Measurements from ENCODE around the gene TRH.
A peak's percentile ranks its signal among the peaks of the same experiment; 100 is the strongest.
"Not testable (repeated sequence)": the region's sequence is repeated elsewhere in the genome, so short reads cannot be mapped to it uniquely, and the experiment has no call there.

TRH gene

DNA sequence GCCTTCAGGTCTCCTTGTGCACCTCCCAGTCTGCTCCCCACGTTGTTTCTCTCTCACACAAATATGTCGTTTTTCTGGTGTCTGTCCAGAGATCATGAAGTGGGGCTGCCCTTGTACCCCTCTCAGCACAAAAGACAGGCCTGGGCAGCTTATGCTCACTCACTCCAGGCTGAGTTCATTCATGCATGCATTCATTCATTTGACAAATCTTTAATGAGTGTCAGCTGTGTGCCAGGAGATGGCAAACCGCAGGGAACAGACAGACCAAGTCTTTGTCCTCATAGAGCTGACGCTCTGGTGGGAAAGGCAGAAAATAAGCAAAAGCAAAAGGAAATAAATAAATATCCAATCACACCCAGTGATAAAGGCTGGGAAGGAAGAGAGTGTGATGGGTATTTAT lies 7.6 kb upstream of the TRH start:
- no peak for DNase-seq

DNA sequence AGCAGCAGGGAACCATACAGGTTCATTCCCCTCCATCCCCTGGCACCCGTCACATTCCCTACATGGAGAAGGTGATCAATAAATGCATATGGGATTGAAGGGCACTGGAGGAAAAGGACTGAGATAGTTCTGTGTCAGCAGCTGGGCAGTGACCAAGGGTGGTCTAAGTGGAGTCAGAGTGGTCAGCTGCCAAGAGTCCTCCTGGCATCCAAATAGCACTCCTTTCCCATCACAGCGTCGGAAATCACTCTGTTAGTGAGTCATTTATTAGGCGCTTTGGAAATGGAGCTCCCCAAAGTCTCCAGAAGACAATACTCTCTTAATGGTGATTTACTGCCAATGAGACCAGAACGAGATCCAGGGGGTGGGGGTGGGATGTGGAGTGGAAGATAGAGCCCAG lies 6.8 kb upstream of the TRH start:
- DNase-seq: no peak

GRCh38 chr3:129971351-129972052 lies 3.0 kb upstream of the TRH start:
- no peak for DNase-seq

DNA sequence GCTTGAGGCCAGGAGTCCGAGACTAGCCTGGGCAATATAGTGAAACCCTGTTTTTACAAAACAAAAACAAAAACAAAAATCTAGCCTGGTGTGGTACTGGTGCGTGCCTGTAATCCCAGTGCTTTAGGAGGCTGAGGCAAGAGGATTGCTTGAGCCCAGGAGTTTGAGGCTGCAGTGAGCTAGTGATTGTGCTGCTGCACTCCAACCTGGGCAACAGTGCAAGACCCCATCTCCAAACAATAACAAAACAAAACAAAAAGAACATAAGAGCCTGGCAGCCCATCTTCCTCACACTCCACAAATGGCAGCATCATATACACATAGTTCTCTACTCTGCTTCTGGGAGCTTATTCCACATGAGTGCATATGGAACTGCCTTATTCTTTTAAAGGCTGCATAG lies 2.2 kb upstream of the TRH start:
- no peak for DNase-seq

DNA sequence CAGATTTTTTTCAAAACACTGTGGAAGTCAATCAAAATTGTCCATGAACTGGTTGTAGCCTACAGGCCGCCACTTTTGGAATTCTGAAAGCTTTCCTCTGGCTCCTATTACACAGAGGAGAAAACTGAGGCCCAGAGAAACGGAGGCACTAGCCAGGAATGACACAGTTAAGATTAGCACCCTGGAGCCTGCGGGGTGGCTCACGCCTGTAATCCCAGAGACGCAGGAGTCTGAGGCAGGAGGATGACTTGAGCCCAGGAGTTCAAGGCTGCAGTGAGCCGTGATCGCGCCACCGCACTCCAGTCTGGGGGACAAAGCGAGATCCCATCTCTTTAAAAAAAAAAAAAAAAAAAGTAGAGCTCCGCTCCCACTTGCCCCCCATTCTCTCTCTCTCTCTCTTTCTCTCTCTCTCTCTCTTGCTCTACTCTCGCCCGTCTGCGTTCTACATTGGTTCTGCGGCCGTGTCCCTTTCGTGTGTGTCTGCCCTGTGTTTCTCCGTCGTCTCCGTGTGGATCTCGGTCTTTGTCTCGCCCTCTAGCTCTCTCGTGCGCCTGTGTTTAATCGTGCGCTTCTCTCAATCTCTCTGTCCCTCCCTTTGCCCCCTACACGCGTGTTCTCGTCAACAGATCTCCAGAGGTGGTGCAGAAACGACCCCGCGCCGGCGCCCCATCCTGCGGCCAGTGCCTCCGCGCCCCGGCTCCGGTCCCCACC lies 512 bp upstream of the TRH start:
- no peak for DNase-seq

DNA sequence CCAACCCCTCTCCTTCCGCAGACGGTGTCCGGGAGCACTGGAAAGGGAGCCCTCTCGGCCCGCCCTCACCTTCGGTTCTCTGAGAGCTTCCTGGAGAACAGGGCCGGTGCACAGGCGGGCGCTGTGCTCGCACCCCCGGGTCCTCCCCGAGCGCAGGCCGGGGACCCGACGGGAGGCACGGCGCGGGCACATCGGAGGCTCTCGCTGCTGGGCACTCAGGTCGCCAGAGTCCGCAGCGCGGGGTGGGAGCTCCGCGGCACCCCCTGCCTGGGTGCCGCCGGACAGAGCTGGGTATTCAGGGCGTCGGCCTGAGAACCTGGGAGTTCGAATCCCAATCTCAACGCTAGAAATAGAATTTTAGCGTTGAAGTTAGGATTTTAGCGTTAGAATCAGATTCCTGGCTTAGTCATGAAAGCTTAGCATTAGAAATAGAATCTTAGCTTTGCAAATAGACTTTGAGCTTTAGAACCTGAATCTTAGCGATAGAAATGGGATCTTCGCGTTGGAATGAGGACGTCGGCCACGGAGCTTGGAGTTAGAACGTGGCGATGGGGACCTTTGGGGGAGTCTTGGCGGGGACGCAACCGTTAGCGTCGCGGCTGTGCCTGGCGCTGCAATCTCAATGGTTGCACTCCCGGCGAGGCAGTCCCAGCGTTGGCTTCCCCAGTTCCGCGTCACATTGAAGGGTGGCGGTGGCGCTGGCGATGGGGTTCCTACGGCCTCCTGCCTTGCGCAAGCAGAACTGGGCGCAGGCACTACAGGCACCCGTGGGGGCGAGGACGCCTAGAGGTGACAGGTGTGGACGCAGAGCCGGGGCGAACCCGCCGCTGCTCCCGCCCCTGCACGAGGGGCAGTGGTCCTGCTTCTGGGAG lies 549 bp downstream of the TRH start:
- peak in 1 of 2 experiments; percentile 11 for DNase-seq

- DNase-seq: no peak
Measured at GRCh38 chr3:129975705-129976048, 1.2 kb downstream of the TRH start.

GRCh38 chr3:129976286-129976685 lies 1.8 kb downstream of the TRH start:
- no peak for DNase-seq

DNA sequence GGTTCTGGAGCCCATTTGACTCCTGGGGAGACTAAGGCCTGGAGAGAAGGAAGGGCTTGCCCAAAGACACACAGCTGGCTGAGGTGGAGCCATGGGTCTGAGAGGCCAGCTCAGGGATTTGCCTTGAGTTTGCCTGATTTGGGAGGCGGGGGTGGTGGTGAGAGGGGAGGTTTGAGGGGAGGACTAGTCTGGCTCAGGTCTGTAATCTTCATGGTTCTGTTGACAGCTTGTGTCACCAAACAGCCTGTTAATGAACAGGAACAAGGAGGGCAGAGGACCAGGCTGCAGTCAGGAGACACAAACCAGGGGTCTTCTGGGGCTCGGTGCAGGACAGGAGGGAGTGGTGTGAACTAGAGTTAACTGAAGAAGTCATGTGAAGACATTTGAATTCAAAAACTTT lies 3.6 kb downstream of the TRH start:
- no peak for DNase-seq

DNA sequence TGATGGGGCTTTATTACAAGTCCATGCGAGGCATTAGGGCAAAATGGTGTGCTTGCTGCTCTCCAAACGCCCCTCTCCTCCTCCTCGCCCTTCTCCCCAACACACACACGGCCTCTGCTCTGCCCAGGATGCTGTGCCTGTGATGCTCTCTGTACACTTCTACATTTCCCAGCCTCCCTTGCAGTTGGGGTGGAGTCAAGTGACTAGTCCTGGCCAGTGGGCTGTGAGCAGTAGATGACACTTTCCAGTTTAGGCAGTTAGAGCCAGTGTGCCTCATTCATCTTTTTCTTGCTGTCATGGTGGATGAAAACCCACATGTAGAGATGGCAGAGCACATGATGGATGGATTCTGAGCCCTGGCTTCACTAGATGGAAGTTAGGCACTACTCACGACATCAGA lies 5.4 kb downstream of the TRH start:
- no peak for DNase-seq

GRCh38 chr3:129983561-129983960 lies 9.0 kb downstream of the TRH start:
- no peak for DNase-seq

- peak in 1 of 2 experiments; percentile 9 for DNase-seq
Measured at GRCh38 chr3:129984125-129984524, 9.6 kb downstream of the TRH start.

DNA sequence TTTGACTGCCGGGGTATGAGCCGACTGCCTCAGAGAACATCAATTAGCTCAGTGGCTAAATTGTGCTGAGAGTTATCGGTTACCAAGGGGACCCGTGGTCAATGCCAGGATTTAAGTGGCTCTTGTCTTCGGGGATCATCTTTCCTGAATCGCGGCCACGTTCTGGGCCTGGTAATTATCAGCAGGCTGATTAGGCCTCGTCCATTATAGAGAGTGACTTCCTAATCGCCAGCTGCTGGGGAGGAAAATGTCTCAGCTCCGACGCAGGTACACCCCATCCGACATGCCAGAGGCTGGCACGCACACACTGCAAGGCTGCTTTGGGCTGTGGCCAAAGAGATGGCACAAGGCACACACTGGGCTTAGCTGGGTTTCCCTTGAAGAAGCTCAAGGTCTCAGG lies 10.6 kb downstream of the TRH start:
- no peak for DNase-seq

DNA sequence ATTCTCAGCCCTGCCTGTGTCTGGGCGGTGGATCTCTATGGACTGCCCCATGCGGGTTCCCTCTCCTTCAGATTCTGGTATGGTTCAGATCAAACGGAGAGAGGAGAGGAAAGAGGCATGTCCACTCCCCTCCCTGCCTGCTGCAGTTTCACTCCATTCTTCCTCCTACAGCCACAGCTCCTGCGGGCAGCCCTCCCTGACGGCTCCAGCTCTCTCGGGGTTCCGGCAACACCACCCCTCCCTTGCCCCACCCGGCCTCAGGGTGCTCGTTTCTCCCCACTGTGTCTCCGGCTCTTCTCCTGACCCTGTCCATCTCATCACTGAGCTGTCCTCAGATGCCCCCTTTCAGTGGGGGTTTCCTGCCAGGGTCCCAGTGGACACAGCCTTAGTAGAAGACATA lies 13.9 kb downstream of the TRH start:
- DNase-seq: no peak

- no peak for DNase-seq
Measured at GRCh38 chr3:129989414-129989813, 14.9 kb downstream of the TRH start.

DNA sequence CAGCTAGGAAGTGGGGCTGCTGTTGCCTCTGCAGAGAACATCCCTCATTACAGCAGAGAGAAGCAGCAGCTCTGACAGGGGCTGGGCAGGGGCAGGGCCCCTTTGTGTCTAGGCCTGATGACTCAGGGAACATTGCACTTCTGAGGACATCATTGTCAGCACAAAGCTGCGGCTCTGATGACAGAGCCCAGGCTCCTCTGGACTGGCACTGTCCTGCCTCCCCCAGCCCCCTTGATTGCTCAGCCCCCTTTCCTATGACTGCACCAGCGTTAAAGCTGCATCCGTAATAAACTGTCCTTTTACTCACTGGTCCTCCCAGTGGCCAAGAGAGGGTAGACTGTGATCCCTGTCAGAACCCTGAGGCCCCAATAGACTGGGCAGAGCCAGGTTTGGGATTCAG lies 18.3 kb downstream of the TRH start:
- DNase-seq: peak; percentile 8 to 31

GRCh38 chr3:129994883-129995559 lies 20.5 kb downstream of the TRH start:
- no peak for DNase-seq

DNA sequence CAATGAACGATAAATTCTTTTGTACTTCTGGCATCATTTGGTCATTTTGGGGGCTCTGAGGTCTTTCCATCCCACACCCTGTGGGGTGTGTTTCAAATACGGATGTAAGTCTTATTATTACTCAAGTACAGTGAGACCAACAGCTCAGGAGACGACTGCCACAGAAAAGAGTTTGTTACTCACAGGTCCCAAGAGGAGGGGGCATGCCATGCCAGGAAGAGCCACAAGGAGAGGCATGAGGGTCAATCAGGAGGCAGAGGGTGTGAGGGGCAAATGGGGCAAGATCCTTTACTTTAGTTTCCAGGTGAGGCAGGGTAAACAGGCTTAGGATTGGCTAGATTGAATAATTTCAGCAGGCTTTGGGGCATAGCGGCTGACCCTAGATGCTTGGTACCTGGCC lies 21.6 kb downstream of the TRH start:
- DNase-seq: no peak

DNA sequence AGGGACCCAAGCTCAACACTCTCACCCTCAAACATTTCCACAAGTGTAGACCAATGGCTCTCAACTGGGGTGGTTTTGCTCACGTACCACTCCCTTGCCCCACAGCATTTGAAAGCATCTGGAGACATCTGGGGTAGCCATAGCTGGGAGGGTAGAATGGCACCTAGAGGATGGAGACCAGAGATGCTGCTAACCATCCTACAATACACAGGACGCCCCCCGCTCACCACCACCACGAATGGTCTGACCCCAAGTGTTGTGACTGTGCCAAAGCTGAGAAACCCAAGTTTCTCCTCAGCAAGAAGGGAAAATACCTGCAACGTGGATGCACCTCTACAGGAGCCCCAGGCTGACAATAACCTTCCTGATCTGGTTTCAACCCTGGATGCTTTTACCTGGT lies 24.7 kb downstream of the TRH start:
- DNase-seq: not testable (repeated sequence)

DNA sequence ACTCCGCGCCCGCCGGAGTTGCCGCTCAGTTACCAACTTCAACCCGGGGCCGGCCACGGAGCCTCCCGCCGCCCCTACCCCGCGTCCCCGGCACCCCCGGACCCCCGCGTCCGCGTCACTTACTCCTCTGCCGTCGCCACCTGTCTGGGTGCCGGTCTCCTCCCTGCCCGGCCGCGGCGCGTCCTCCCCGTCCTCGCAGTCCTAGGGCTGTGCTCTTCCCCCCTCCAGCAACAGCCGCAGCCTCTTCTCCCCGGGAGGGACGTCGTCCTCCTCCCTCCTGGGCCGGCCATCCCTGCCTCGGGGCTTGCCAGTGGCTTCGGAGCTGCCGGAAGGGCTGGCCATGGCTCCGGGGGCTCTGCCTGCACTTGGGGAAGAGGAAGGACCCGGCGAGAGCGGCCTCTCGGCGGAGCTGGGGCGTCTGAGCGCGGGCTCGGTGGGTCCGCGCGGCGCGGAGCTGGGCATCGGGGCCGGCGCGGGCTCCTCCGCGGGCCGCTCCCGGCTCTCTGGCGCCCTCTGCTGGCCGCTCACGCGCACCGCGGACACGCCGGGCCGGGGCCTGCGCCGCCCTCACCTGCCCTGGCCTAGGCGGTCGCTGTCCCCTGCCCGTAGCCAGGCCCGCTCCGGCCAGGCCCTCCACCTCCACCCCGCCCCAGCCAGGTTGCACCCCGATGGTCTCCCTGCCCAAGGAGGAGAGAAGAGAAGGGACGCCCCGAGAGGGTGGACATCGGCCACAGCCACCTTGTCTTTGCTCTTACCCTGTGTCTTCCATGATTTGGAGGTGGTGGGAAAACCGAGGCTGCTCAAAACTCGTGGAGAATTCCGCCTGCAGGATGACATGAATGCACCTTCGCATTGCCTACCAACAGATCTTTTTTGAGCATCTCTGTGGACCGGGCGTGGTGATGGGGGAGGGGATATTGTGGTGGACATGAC lies 28.4 kb downstream of the TRH start:
- DNase-seq: peak; percentile 14 to 19

DNA sequence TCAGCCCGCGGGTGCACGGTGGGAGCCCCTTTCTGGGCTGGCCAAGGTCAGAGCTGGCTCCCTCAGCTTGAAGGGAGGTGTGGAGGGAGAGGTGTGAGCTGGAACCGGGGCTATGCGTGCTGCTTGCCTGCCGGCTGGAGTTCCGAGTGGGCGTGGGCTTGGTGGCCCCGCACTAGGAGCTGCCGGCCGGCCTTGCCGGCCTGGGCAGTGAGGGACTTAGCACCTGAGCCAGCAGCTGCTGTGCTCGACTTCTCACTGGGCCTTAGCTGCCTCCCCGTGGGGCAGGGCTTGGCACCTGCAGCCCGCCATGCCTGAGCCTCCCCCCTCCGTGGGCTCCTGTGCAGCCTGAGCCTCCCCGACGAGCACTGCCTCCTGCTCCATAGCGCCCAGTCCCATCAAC lies 36.0 kb downstream of the TRH start:
- no peak for DNase-seq

DNA sequence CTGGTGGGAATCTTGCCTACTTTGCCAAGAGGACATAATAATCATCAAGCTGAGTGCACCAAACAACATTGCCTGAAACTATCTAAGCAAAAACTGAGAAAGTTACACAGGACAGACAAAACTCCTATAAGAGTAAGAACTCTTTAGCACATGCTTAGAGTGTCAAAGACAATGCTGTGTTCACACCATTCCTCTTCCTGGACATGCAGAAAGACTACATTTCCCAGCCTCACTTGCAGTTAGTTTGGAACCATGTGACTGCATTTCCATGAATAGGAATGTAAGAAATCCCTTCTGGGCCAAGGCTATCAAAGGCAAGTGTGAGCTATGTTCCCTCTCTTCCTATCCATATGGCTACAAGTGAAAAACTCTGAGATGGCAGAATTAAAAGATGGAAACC lies 37.6 kb downstream of the TRH start:
- not testable (repeated sequence) for DNase-seq
